Mucosa of stomach (tissue), 1 donor: ENCODE results near the gene PCP2.

ENCODE experiments used
- H3K27me3 ChIP-seq: one replicate; pipeline ENCODE4 v1.7.0; 2013; ENCODE audit warnings: mild to moderate bottlenecking, low read length; ENCODE audit not compliant: control insufficient read depth, insufficient read depth
- H3K36me3 ChIP-seq: one replicate; pipeline ENCODE4 v1.7.0; 2013; ENCODE audit warnings: low read length; ENCODE audit not compliant: control insufficient read depth, insufficient read depth
- H3K4me1 ChIP-seq: one replicate; pipeline ENCODE4 v1.7.0; 2013; ENCODE audit warnings: mild to moderate bottlenecking, low read length; ENCODE audit not compliant: control insufficient read depth, insufficient read depth
- H3K4me3 ChIP-seq: one replicate; pipeline ENCODE4 v1.7.0; 2013; ENCODE audit warnings: low read length
- H3K9ac ChIP-seq: one replicate; pipeline ENCODE4 v1.7.0; 2013; ENCODE audit warnings: mild to moderate bottlenecking, low read length, moderate library complexity
- H3K9me3 ChIP-seq: one replicate; pipeline ENCODE4 v1.7.0; 2013; ENCODE audit warnings: mild to moderate bottlenecking, low read length, moderate library complexity; ENCODE audit not compliant: control insufficient read depth
- donor health status: Pancreatic carcinoma.

Gene PCP2

GRCh38 chr19:7633698-7634097, at the start of gene PCP2:
Gene PCP2, minus strand, starts transcription at chr19:7633719. Its CDS starts 262 bp downstream, at chr19:7633457.
- peaks cover 21% of the 10 kb centered on the region for H3K4me1 ChIP-seq
- no peak within 1 kb of the TSS for H3K9ac ChIP-seq
- no peaks in the 10 kb centered on the region for H3K36me3 ChIP-seq
- no peaks in the 10 kb centered on the region for H3K9me3 ChIP-seq
- no peaks in the 10 kb centered on the region for H3K27me3 ChIP-seq
- H3K4me3 ChIP-seq: no peak within 1 kb of the TSS

- Histone ChIP-seq H3K36me3 (no peaks in the 10 kb centered on the region), H3K27me3 (peaks cover 15% of the 10 kb centered on the region), H3K4me1 (peaks cover 10% of the 10 kb centered on the region), H3K9me3 (no peaks in the 10 kb centered on the region), H3K4me3 (peak overlapping the region; percentile 72), H3K9ac (peak overlapping the region; percentile 93)
Observed at GRCh38 chr19:7682175-7682855, 48.8 kb upstream of the PCP2 start.

- no peaks in the 10 kb centered on the region for H3K36me3 ChIP-seq
- peak overlapping the region; percentile 93 for H3K9ac ChIP-seq
- H3K4me1 ChIP-seq: peaks cover 10% of the 10 kb centered on the region
Observed at GRCh38 chr19:7681340-7682174, 48.0 kb upstream of the PCP2 start.

GRCh38 chr19:7680606-7681339, 47.3 kb upstream of the PCP2 start, which contains the start of gene TRAPPC5:
Gene TRAPPC5, plus strand, starts transcription at chr19:7680833. Its CDS starts 1,421 bp downstream, at chr19:7682254.
- Histone ChIP-seq H3K4me3 (peak within 1 kb of the TSS; percentile 72), H3K36me3 (no peaks in the 10 kb centered on the region), H3K4me1 (peaks cover 10% of the 10 kb centered on the region), H3K9me3 (no peaks in the 10 kb centered on the region), H3K27me3 (peaks cover 23% of the 10 kb centered on the region), H3K9ac (peak within 1 kb of the TSS; percentile 93)

More at GRCh38 chr19:7681340-7682174, 48.0 kb upstream of the PCP2 start:
- H3K27me3 ChIP-seq: peaks cover 15% of the 10 kb centered on the region
- H3K9me3 ChIP-seq: no peaks in the 10 kb centered on the region
- peak overlapping the region; percentile 72 for H3K4me3 ChIP-seq

- peak overlapping the region; percentile 93 for H3K9ac ChIP-seq
- H3K9me3 ChIP-seq: no peaks in the 10 kb centered on the region
- peaks cover 10% of the 10 kb centered on the region for H3K4me1 ChIP-seq
- H3K27me3 ChIP-seq: peaks cover 23% of the 10 kb centered on the region
- peak overlapping the region; percentile 72 for H3K4me3 ChIP-seq
- no peaks in the 10 kb centered on the region for H3K36me3 ChIP-seq
Observed at GRCh38 chr19:7679771-7680605, 46.5 kb upstream of the PCP2 start.

GRCh38 chr19:7678971-7679751, 45.6 kb upstream of the PCP2 start:
- Histone ChIP-seq H3K27me3 (peaks cover 23% of the 10 kb centered on the region), H3K36me3 (no peaks in the 10 kb centered on the region), H3K4me1 (peaks cover 11% of the 10 kb centered on the region), H3K9me3 (no peaks in the 10 kb centered on the region), H3K9ac (no peak overlapping the region), H3K4me3 (no peak overlapping the region)

GRCh38 chr19:7677669-7678311, 44.3 kb upstream of the PCP2 start:
- no peak overlapping the region for H3K9ac ChIP-seq
- H3K36me3 ChIP-seq: no peaks in the 10 kb centered on the region
- peaks cover 13% of the 10 kb centered on the region for H3K4me1 ChIP-seq
- no peaks in the 10 kb centered on the region for H3K9me3 ChIP-seq
- H3K4me3 ChIP-seq: no peak overlapping the region
- H3K27me3 ChIP-seq: peaks cover 26% of the 10 kb centered on the region

GRCh38 chr19:7676854-7677253, 43.3 kb upstream of the PCP2 start, which contains the start of gene MCEMP1:
Gene MCEMP1, plus strand, starts transcription at chr19:7677090. Its CDS starts 31 bp downstream, at chr19:7677121.
- Histone ChIP-seq H3K27me3 (peaks cover 28% of the 10 kb centered on the region), H3K9me3 (no peaks in the 10 kb centered on the region), H3K4me1 (peaks cover 9% of the 10 kb centered on the region), H3K36me3 (no peaks in the 10 kb centered on the region), H3K9ac (no peak within 1 kb of the TSS), H3K4me3 (no peak within 1 kb of the TSS)

- H3K27me3 ChIP-seq: peaks cover 31% of the 10 kb centered on the region
- peaks cover 4% of the 10 kb centered on the region for H3K4me1 ChIP-seq
Observed at GRCh38 chr19:7676376-7676775, 42.9 kb upstream of the PCP2 start.

More at GRCh38 chr19:7676376-7676775, 42.9 kb upstream of the PCP2 start:
- Histone ChIP-seq H3K9me3 (no peaks in the 10 kb centered on the region), H3K4me3 (no peak overlapping the region), H3K36me3 (no peaks in the 10 kb centered on the region), H3K9ac (no peak overlapping the region)
